Naive thymus-derived CD4-positive, alpha-beta T cell (primary cell): ENCODE measurements around the gene DDAH1. TPM values are rescaled to one million over a fixed set of nuclear protein-coding genes. Genes with fewer than 3 reads are reported as not detected.

Source experiments
- ATAC-seq: fragments of 150-1000 bp; cut with Tn5 transposase; 2 replicates; pipeline ENCODE4 v1.10.0; 2021; ENCODE audit warnings: mild to moderate bottlenecking, moderate library complexity
- CTCF ChIA-PET: fragments of 350-600 bp; sonication (Branson Sonifier 250); formaldehyde crosslinking; loops from one replicate; lab custom pipeline; 2021; ENCODE audit warnings: antibody characterized with exemption; lab: Charles Lee
- POLR2A ChIA-PET: fragments of 350-600 bp; sonication (Branson Sonifier 250); formaldehyde crosslinking; loops from one replicate; lab custom pipeline; 2021; ENCODE audit warnings: antibody characterized with exemption, inconsistent platforms; lab: Charles Lee
- DNase-seq, 9 donors: peaks; one replicate each; pipeline versions ENCODE4 v3.0.0 to v3.0.0-alpha.2; 2020 to 2022; ENCODE audit warnings: mixed read lengths in 1 of 9
- H3K27ac ChIP-seq: one replicate; pipeline ENCODE4 v1.7.0; 2013; ENCODE audit warnings: mild to moderate bottlenecking, low read depth, low read length, moderate library complexity
- H3K27me3 ChIP-seq, 2 donors: one replicate each; pipeline ENCODE4 v1.7.0; 2013; ENCODE audit warnings: low read length in 2 of 2, mild to moderate bottlenecking in 2 of 2, moderate library complexity in 2 of 2; ENCODE audit not compliant: control insufficient read depth in 2 of 2, insufficient read depth in 2 of 2
- H3K36me3 ChIP-seq, 3 experiments: 1 replicate in 2 of 3; 2 replicates in 1 of 3; pipeline ENCODE4 v1.7.0; 2013; ENCODE audit warnings: low read length in 3 of 3, mild to moderate bottlenecking in 3 of 3, moderate library complexity in 1 of 3; ENCODE audit not compliant: insufficient read depth in 3 of 3, control insufficient read depth in 2 of 3
- H3K4me1 ChIP-seq, 2 donors: one replicate each; pipeline ENCODE4 v1.7.0; 2013; ENCODE audit warnings: low read length in 2 of 2, mild to moderate bottlenecking in 2 of 2, moderate library complexity in 1 of 2; ENCODE audit not compliant: control insufficient read depth in 2 of 2, insufficient read depth in 2 of 2
- H3K4me3 ChIP-seq: 2 replicates; pipeline ENCODE4 v1.7.0; 2013; ENCODE audit warnings: mild to moderate bottlenecking, low read length
- H3K9me3 ChIP-seq, 3 experiments: 1 replicate in 2 of 3; 2 replicates in 1 of 3; pipeline ENCODE4 v1.7.0; 2013; ENCODE audit warnings: low read length in 3 of 3; ENCODE audit not compliant: control insufficient read depth in 2 of 3
- H3K27ac Mint-ChIP-seq, 9 donors: one replicate each; pipeline ENCODE4 v1.8.0; 2020 to 2022; ENCODE audit warnings: mixed read lengths in 9 of 9, mild to moderate bottlenecking in 8 of 9, moderate library complexity in 5 of 9, inconsistent platforms in 2 of 9
- H3K27me3 Mint-ChIP-seq, 5 donors: one replicate each; pipeline ENCODE4 v1.8.0; 2021 to 2022; ENCODE audit warnings: mixed read lengths in 5 of 5, mild to moderate bottlenecking in 1 of 5
- H3K36me3 Mint-ChIP-seq, 5 donors: one replicate each; pipeline ENCODE4 v1.8.0; 2020 to 2022; ENCODE audit warnings: mixed read lengths in 5 of 5, mild to moderate bottlenecking in 3 of 5, inconsistent platforms in 1 of 5
- H3K4me1 Mint-ChIP-seq, 7 donors: one replicate each; pipeline ENCODE4 v1.8.0; 2020 to 2022; ENCODE audit warnings: mixed read lengths in 7 of 7, mild to moderate bottlenecking in 3 of 7, inconsistent platforms in 1 of 7
- H3K4me3 Mint-ChIP-seq, 10 donors: one replicate each; pipeline ENCODE4 v1.8.0; 2020 to 2022; ENCODE audit warnings: mild to moderate bottlenecking in 10 of 10, mixed read lengths in 10 of 10, moderate library complexity in 6 of 10, inconsistent platforms in 2 of 10
- H3K9me3 Mint-ChIP-seq, 11 donors: one replicate each; pipeline ENCODE4 v1.8.0; 2020 to 2022; ENCODE audit warnings: mixed read lengths in 11 of 11, mild to moderate bottlenecking in 4 of 11, inconsistent platforms in 1 of 11, moderate library complexity in 1 of 11
- intact Hi-C, 2 donors: fragments of 100-400 bp; cut with micrococcal nuclease; formaldehyde crosslinking; loops; one replicate each; pipeline ENCODE4 v1.15.1; 2023
- polyA plus RNA-seq, 2 donors: library from polyadenylated mRNA; unstranded; fragments of 300-500 nt; fragmentation: Illumina TruSeq; gene quantifications; one replicate each; pipeline ENCODE4 v1.2.3, GENCODE V29; 2021
- total RNA-seq, 6 experiments: library from RNA in 5 of 6; stranded (reverse) in 5 of 6; gene quantifications; 1 replicate in 5 of 6; 2 replicates in 1 of 6; pipeline ENCODE4 v1.2.3 and lab custom pipeline; 2021 to 2026

The DDAH1 gene
- total and polyA plus RNA-seq, 7 experiments from 2014 or later: 0.08 TPM; not detected in 6

- no peaks in the 10 kb centered on the region for H3K9me3 Mint-ChIP-seq
- peaks cover 39 to 63% (median 52%) of the 10 kb centered on the region in 5 donors for H3K27me3 Mint-ChIP-seq
- peaks cover 0 to 10% (median 4%) of the 10 kb centered on the region in 7 donors for H3K4me1 Mint-ChIP-seq
- DNase-seq: no peak
- H3K27ac ChIP-seq: no peak overlapping the region
- no peaks in the 10 kb centered on the region for H3K4me1 ChIP-seq
- no peaks in the 10 kb centered on the region for H3K27me3 ChIP-seq
- no peaks in the 10 kb centered on the region for H3K9me3 ChIP-seq
- ATAC-seq: no peak
- H3K36me3 ChIP-seq: no peaks in the 10 kb centered on the region
- H3K27ac Mint-ChIP-seq: no peak overlapping the region
- intact Hi-C loops: no loop called here
- ChIA-PET CTCF (no interaction called here), POLR2A (no interaction called here)
- H3K4me3 Mint-ChIP-seq: no peak overlapping the region
- H3K4me3 ChIP-seq: no peak overlapping the region
- H3K36me3 Mint-ChIP-seq: no peaks in the 10 kb centered on the region
These were observed 153.1 kb downstream of the DDAH1 start for GRCh38 chr1:85311818-85312217.

DNA sequence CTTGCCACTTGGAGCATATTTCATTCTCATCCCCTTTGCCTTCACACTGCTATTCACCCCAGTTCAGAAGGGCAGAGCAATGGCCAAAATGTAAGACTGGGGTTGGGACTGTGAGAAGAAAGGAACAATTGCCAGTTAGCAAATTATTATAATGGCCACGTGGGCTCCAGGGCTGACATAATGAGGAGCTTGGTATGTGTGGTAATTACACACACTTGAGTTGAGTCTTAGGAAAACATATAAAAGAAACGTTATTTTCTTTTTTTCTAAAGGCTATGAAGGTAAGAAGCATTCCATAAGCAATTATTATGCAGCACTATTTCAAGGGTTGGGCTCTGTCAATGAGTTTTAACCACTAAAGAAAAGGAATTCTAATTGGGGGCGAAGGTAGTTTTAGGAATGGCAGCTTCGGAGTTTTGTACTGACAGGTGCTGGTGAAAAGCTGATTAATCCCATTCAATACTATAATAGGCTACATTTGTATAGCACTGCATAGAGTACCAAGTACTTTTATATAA is 156.1 kb downstream of the DDAH1 start:
- peaks cover 27 to 60% (median 43%) of the 10 kb centered on the region in 5 donors for H3K27me3 Mint-ChIP-seq
- Histone ChIP-seq H3K27me3 (no peaks in the 10 kb centered on the region), H3K27ac (no peak overlapping the region), H3K4me1 (no peaks in the 10 kb centered on the region), H3K9me3 (no peaks in the 10 kb centered on the region), H3K4me3 (no peak overlapping the region), H3K36me3 (no peaks in the 10 kb centered on the region)
- intact Hi-C loops: loop anchor here (1.0 to 10.0 kb wide), 6 partner anchors 32 to 1376 kb away; partner anchors contain the start of gene CCN1 (in 2 of the 2)
- H3K4me3 Mint-ChIP-seq: peak overlapping the region in 2 of 10 donors; percentile 69 to 77
- no peak for ATAC-seq
- DNase-seq: no peak
- CTCF ChIA-PET: interaction anchor here (1.0 kb wide), 1 partner anchor 15 kb away, joined by 3 read pairs; no protein-coding TSS in a partner anchor
- peaks cover 0 to 10% (median 4%) of the 10 kb centered on the region in 7 donors for H3K4me1 Mint-ChIP-seq
- H3K27ac Mint-ChIP-seq: no peak overlapping the region
- H3K36me3 Mint-ChIP-seq: no peaks in the 10 kb centered on the region
- POLR2A ChIA-PET: no interaction called here
- no peaks in the 10 kb centered on the region for H3K9me3 Mint-ChIP-seq

DNA sequence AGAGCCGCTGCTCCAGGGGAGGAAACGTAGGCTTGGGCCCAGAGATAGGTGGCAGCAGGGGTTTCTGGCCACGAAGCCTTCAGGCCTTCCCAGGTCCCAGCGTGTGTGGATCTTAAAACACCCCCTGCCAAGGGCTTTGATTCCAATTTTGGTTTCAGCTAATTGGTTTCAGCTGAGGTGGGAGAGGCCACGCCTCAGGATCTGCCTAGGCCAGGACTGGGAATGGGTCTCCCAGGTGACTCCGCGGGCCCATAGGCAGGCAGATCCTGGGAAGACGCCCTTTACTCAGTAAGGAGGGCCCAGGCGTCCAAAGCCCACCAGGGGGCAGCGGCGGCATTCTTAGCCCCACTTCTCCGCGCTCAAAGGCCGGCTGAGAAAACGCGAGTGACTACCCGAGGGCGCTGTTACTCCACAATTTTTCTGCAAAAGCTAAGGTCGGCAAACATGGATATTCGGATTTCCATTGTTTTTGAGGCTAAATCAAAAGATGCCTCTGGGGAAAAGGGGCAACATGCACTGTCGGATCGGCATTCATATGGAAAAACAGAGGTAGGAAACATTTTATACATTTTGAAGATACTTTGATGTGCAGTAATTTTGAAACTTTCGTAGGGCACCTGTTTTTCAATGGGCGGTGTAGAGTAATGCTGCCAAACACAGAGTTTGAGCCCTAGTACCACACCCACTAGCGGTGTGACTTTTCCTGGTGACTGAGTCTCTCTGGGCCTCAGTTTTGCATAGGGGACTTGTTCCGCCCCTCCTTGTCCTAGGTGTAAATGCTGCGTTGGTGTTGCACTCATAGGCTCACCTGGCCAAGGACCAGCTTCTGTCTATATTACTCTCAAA is 156.7 kb downstream of the DDAH1 start:
- ATAC-seq (peak; percentile 83), DNase-seq (peak in 7 of 9 donors; percentile 26 to 49 (median 35))
- H3K9me3 ChIP-seq: no peaks in the 10 kb centered on the region
- H3K4me1 ChIP-seq: no peaks in the 10 kb centered on the region
- H3K4me3 Mint-ChIP-seq: peak overlapping the region in 9 of 10 donors; percentile 12 to 77 (median 60)
- H3K27me3 ChIP-seq: no peaks in the 10 kb centered on the region
- H3K36me3 ChIP-seq: no peaks in the 10 kb centered on the region
- H3K4me1 Mint-ChIP-seq: peaks cover 0 to 10% (median 4%) of the 10 kb centered on the region in 7 donors
- intact Hi-C loops: loop anchor here (1.0 to 10.0 kb wide), 6 partner anchors 31 to 1377 kb away; partner anchors contain the start of gene CCN1 (in 2 of the 2)
- ChIA-PET CTCF (interaction anchor here (0.9 to 1.1 kb wide), 3 partner anchors 13 to 47 kb away, joined by 3 to 4 read pairs (median 3); no protein-coding TSS in a partner anchor), POLR2A (no interaction called here)
- H3K27me3 Mint-ChIP-seq: peaks cover 24 to 62% (median 39%) of the 10 kb centered on the region in 5 donors
- no peak overlapping the region for H3K27ac ChIP-seq
- H3K36me3 Mint-ChIP-seq: no peaks in the 10 kb centered on the region
- H3K9me3 Mint-ChIP-seq: no peaks in the 10 kb centered on the region
- H3K27ac Mint-ChIP-seq: no peak overlapping the region
- H3K4me3 ChIP-seq: no peak overlapping the region

- no peak overlapping the region for H3K4me3 Mint-ChIP-seq
- ATAC-seq (no peak), DNase-seq (no peak)
- no peak overlapping the region for H3K27ac ChIP-seq
- H3K36me3 ChIP-seq: no peaks in the 10 kb centered on the region
- H3K36me3 Mint-ChIP-seq: no peaks in the 10 kb centered on the region
- intact Hi-C loops: loop anchor here in 1 of 2 donors (5.0 to 10.0 kb wide), 2 partner anchors 276 to 1379 kb away; partner anchors contain the start of gene CCN1
- H3K4me3 ChIP-seq: no peak overlapping the region
- H3K4me1 Mint-ChIP-seq: peaks cover 0 to 10% (median 4%) of the 10 kb centered on the region in 7 donors
- H3K27me3 Mint-ChIP-seq: peaks cover 18 to 70% (median 27%) of the 10 kb centered on the region in 5 donors
- H3K27ac Mint-ChIP-seq: no peak overlapping the region
- ChIA-PET POLR2A (no interaction called here), CTCF (no interaction called here)
- H3K27me3 ChIP-seq: no peaks in the 10 kb centered on the region
- no peaks in the 10 kb centered on the region for H3K9me3 ChIP-seq
- H3K9me3 Mint-ChIP-seq: no peaks in the 10 kb centered on the region
- no peaks in the 10 kb centered on the region for H3K4me1 ChIP-seq
These were observed 158.7 kb downstream of the DDAH1 start for GRCh38 chr1:85306236-85306635.

- no peaks in the 10 kb centered on the region for H3K27me3 ChIP-seq
- H3K27ac ChIP-seq: no peak overlapping the region
- intact Hi-C loops: loop anchor here in 1 of 2 donors (10.0 kb wide), 1 partner anchor 1381 kb away; no protein-coding TSS in a partner anchor
- ATAC-seq: no peak
- no peak for DNase-seq
- no peak overlapping the region for H3K4me3 Mint-ChIP-seq
- H3K9me3 Mint-ChIP-seq: no peaks in the 10 kb centered on the region
- H3K4me1 Mint-ChIP-seq: peaks cover 0 to 9% (median 4%) of the 10 kb centered on the region in 7 donors
- no peaks in the 10 kb centered on the region for H3K36me3 ChIP-seq
- H3K4me3 ChIP-seq: no peak overlapping the region
- peak overlapping the region in 1 of 9 donors; percentile 22 for H3K27ac Mint-ChIP-seq
- peaks cover 0 to 6% of the 10 kb centered on the region in 2 donors for H3K4me1 ChIP-seq
- CTCF ChIA-PET: no interaction called here
- POLR2A ChIA-PET: no interaction called here
- H3K27me3 Mint-ChIP-seq: peaks cover 5 to 63% (median 8%) of the 10 kb centered on the region in 5 donors
- H3K9me3 ChIP-seq: no peaks in the 10 kb centered on the region
- no peaks in the 10 kb centered on the region for H3K36me3 Mint-ChIP-seq
These were observed 161.4 kb downstream of the DDAH1 start for GRCh38 chr1:85303440-85304162.

GRCh38 chr1:85300140-85300539 is 164.8 kb downstream of the DDAH1 start:
- H3K4me1 Mint-ChIP-seq: peaks cover 4 to 17% (median 9%) of the 10 kb centered on the region in 7 donors
- Histone ChIP-seq H3K27me3 (no peaks in the 10 kb centered on the region), H3K36me3 (no peaks in the 10 kb centered on the region), H3K27ac (no peak overlapping the region), H3K4me3 (no peak overlapping the region), H3K9me3 (no peaks in the 10 kb centered on the region), H3K4me1 (peaks cover 0 to 19% of the 10 kb centered on the region in 2 donors)
- ChIA-PET CTCF (no interaction called here), POLR2A (no interaction called here)
- H3K4me3 Mint-ChIP-seq: no peak overlapping the region
- no peaks in the 10 kb centered on the region for H3K36me3 Mint-ChIP-seq
- DNase-seq (no peak), ATAC-seq (no peak)
- H3K9me3 Mint-ChIP-seq: no peaks in the 10 kb centered on the region
- peaks cover 0 to 47% (median 0%) of the 10 kb centered on the region in 5 donors for H3K27me3 Mint-ChIP-seq
- no peak overlapping the region for H3K27ac Mint-ChIP-seq
- intact Hi-C loops: loop anchor here in 1 of 2 donors (10.0 kb wide), 1 partner anchor 1385 kb away; no protein-coding TSS in a partner anchor
